ENCODE results near the gene SKIC2.
"Not testable (repeated sequence)": the region's sequence is repeated elsewhere in the genome, so short reads cannot be mapped to it uniquely, and the experiment has no call there.

DNA sequence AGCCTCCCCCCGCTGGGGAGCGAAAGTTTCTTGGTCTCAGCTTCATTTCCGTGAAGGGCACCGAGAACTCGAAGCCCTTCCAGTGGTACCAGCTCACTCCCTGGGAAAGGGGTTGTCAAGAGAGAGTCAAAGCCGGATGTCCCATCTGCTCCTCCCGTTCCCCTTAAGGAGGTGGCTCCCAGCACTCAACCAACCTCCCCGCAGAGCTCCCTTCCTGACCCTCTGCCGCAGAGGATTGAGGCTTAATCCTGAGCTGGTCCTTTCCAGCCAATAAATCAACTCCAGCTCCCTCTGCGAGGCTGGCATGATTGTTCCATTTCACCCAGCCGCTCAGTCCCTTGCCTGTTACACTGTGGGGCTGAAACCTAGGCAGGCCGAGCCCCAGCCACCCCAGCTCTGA lies 49.6 kb downstream of the SKIC2 start:
- TF ChIP-seq ZNF266 (tag by site-specific recombination; IDR thresholded peaks at IDR 0.05; ENCODE audit: low read depth); ZNF830 (tag by site-specific recombination; IDR thresholded peaks at IDR 0.05; ENCODE audit: low read depth); ZNF837 (tag by site-specific recombination; IDR thresholded peaks at IDR 0.05); ZBTB21 (tag by site-specific recombination; IDR thresholded peaks at IDR 0.05); ZNF274 (IDR thresholded peaks at IDR 0.05; ENCODE audit: low read length); ZNF274 (tag by site-specific recombination; IDR thresholded peaks at IDR 0.05; ENCODE audit: borderline replicate concordance); YY1 (tag by site-specific recombination; IDR thresholded peaks at IDR 0.05): not testable (repeated sequence)
- TF ChIP-seq, protein P1, sequence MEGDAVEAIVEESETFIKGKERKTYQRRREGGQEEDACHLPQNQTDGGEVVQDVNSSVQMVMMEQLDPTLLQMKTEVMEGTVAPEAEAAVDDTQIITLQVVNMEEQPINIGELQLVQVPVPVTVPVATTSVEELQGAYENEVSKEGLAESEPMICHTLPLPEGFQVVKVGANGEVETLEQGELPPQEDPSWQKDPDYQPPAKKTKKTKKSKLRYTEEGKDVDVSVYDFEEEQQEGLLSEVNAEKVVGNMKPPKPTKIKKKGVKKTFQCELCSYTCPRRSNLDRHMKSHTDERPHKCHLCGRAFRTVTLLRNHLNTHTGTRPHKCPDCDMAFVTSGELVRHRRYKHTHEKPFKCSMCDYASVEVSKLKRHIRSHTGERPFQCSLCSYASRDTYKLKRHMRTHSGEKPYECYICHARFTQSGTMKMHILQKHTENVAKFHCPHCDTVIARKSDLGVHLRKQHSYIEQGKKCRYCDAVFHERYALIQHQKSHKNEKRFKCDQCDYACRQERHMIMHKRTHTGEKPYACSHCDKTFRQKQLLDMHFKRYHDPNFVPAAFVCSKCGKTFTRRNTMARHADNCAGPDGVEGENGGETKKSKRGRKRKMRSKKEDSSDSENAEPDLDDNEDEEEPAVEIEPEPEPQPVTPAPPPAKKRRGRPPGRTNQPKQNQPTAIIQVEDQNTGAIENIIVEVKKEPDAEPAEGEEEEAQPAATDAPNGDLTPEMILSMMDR (tag by site-specific recombination; IDR thresholded peaks at IDR 0.05): not testable (repeated sequence)
- TF ChIP-seq, protein P2, sequence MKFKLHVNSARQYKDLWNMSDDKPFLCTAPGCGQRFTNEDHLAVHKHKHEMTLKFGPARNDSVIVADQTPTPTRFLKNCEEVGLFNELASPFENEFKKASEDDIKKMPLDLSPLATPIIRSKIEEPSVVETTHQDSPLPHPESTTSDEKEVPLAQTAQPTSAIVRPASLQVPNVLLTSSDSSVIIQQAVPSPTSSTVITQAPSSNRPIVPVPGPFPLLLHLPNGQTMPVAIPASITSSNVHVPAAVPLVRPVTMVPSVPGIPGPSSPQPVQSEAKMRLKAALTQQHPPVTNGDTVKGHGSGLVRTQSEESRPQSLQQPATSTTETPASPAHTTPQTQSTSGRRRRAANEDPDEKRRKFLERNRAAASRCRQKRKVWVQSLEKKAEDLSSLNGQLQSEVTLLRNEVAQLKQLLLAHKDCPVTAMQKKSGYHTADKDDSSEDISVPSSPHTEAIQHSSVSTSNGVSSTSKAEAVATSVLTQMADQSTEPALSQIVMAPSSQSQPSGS (tag by site-specific recombination; IDR thresholded peaks at IDR 0.05; ENCODE audit: low read depth): not testable (repeated sequence)
- TF ChIP-seq, protein P3, sequence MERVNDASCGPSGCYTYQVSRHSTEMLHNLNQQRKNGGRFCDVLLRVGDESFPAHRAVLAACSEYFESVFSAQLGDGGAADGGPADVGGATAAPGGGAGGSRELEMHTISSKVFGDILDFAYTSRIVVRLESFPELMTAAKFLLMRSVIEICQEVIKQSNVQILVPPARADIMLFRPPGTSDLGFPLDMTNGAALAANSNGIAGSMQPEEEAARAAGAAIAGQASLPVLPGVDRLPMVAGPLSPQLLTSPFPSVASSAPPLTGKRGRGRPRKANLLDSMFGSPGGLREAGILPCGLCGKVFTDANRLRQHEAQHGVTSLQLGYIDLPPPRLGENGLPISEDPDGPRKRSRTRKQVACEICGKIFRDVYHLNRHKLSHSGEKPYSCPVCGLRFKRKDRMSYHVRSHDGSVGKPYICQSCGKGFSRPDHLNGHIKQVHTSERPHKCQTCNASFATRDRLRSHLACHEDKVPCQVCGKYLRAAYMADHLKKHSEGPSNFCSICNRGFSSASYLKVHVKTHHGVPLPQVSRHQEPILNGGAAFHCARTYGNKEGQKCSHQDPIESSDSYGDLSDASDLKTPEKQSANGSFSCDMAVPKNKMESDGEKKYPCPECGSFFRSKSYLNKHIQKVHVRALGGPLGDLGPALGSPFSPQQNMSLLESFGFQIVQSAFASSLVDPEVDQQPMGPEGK (tag by site-specific recombination; IDR thresholded peaks at IDR 0.05): not testable (repeated sequence)

Measured in HEK293 (cell line).